HL-60 (cell line): ENCODE results near the gene ANKRD13A.
A peak's percentile ranks its signal among the peaks of the same experiment; 100 is the strongest.

ENCODE experiments used
- DNase-seq, 2 experiments: peaks; one replicate each; pipeline ENCODE4 v3.0.0-alpha.2; 2010 to 2020; ENCODE audit warnings: low read depth in 1 of 2, low spot score in 1 of 2
- H3K27ac ChIP-seq: fragments of 250-450 bp; sonication (Bioruptor Pico); replicated peaks from 2 replicates; pipeline ENCODE4 v1.5.1; 2020; ENCODE audit warnings: mild to moderate bottlenecking, moderate library complexity
- H3K27me3 ChIP-seq: fragments of 250-450 bp; sonication (Bioruptor Pico); 2 replicates; pipeline ENCODE4 v1.5.1; 2021; ENCODE audit warnings: mild to moderate bottlenecking, moderate library complexity; ENCODE audit not compliant: insufficient read depth, poor library complexity, severe bottlenecking
- H3K4me3 ChIP-seq: replicated peaks from 2 replicates; pipeline ENCODE4 v1.5.1; 2011; ENCODE audit warnings: mild to moderate bottlenecking, control low read depth, low read length; ENCODE audit not compliant: insufficient read depth
- CTCF ChIP-seq: IDR thresholded peaks from one replicate; pipeline ENCODE4 v1.5.1; 2011; ENCODE audit warnings: low read length, control low read depth, inconsistent platforms; ENCODE audit not compliant: insufficient read depth
- GABPA ChIP-seq: IDR thresholded peaks from 2 replicates; pipeline ENCODE4 v1.6.1; 2012; ENCODE audit warnings: low read depth
- POLR2AphosphoS5 ChIP-seq: IDR thresholded peaks from 2 replicates; pipeline ENCODE4 v1.6.1; 2012; ENCODE audit warnings: low read depth
- REST ChIP-seq: IDR thresholded peaks from 2 replicates; pipeline ENCODE4 v1.6.1; 2012; ENCODE audit warnings: low read depth; ENCODE audit not compliant: insufficient replicate concordance
- SPI1 ChIP-seq: IDR thresholded peaks from 2 replicates; pipeline ENCODE4 v1.6.1; 2012; ENCODE audit warnings: low read depth, mild to moderate bottlenecking, borderline replicate concordance

ANKRD13A gene

GRCh38 chr12:110005319-110005973 is 6.2 kb downstream of the ANKRD13A start:
- H3K27ac ChIP-seq: no peak overlapping the region
- TF ChIP-seq GABPA: no peak
- TF ChIP-seq CTCF: no peak
- no peak for TF ChIP-seq REST
- no peak for TF ChIP-seq POLR2AphosphoS5
- TF ChIP-seq SPI1: no peak
- H3K4me3 ChIP-seq: no peak overlapping the region
- DNase-seq: no peak
- no peaks in the 10 kb centered on the region for H3K27me3 ChIP-seq

GRCh38 chr12:110006115-110006514 is 6.9 kb downstream of the ANKRD13A start:
- Histone ChIP-seq H3K27me3 (no peaks in the 10 kb centered on the region), H3K4me3 (no peak overlapping the region), H3K27ac (no peak overlapping the region)
- DNase-seq: no peak
- no peak for TF ChIP-seq POLR2AphosphoS5
- no peak for TF ChIP-seq REST
- TF ChIP-seq SPI1: no peak
- TF ChIP-seq GABPA: no peak
- TF ChIP-seq CTCF: no peak

GRCh38 chr12:110007881-110008280 is 8.7 kb downstream of the ANKRD13A start:
- H3K4me3 ChIP-seq: no peak overlapping the region

More at GRCh38 chr12:110007881-110008280, 8.7 kb downstream of the ANKRD13A start:
- peak overlapping the region; percentile 59 for H3K27ac ChIP-seq
- H3K27me3 ChIP-seq: no peaks in the 10 kb centered on the region
- no peak for TF ChIP-seq CTCF
- TF ChIP-seq REST: no peak
- TF ChIP-seq POLR2AphosphoS5: no peak; the same call in 1 of the 2 replicates
- TF ChIP-seq SPI1: peak; percentile 66; the same call in 1 of the 2 replicates
- TF ChIP-seq GABPA: no peak
- DNase-seq: peak; percentile 54 to 55
